KOPT-K1 (cell line): ENCODE data around the gene SARS1.

Source experiments
- H3K27ac ChIP-seq: fragments of 200-600 bp; sonication (generic); 2 replicates; pipeline ENCODE4 v1.5.1; 2016; ENCODE audit warnings: antibody characterized with exemption, mild to moderate bottlenecking, low read depth, low read length; ENCODE audit not compliant: poor library complexity, severe bottlenecking
- H3K36me3 ChIP-seq: fragments of 200-600 bp; sonication (generic); 2 replicates; pipeline ENCODE4 v1.5.1; 2017; ENCODE audit warnings: antibody characterized with exemption, mild to moderate bottlenecking, low read length, moderate library complexity; ENCODE audit not compliant: insufficient read depth
- H3K9me3 ChIP-seq: fragments of 200-600 bp; sonication (generic); 2 replicates; pipeline ENCODE4 v1.5.1; 2017; ENCODE audit warnings: antibody characterized with exemption, low read length, mild to moderate bottlenecking; ENCODE audit not compliant: insufficient read depth, poor library complexity, severe bottlenecking

Gene SARS1

GRCh38 chr1:109267743-109268300 is 54.1 kb downstream of the SARS1 start:
- Histone ChIP-seq H3K36me3 (no peaks in the 10 kb centered on the region), H3K9me3 (no peaks in the 10 kb centered on the region)

DNA sequence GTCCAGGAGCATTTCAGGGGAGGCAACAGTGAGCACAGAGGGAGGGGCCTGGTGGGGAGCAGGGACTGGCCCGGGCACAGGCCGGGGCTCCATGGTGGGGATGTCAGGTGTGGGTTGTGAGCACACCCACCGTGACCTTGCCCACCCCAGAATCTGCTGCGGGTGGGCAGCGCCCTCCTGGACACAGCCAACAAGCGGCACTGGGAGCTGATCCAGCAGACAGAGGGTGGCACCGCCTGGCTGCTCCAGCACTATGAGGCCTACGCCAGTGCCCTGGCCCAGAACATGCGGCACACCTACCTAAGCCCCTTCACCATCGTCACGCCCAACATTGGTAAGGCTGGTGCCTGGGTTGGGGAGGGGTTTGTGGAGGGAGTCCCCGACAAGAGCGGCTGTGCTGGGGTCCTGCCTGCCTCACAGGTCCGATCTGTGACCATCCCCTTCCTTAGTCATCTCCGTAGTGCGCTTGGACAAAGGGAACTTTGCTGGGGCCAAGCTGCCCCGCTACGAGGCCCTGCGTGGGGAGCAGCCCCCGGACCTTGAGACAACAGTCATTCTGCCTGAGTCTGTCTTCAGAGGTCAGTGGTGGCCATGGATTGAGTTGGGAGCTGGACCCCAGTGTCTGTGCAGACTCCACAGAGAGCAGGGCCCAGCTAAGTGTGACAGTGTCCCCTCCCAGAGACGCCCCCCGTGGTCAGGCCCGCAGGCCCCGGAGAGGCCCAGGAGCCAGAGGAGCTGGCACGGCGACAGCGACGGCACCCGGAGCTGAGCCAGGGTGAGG is 54.9 kb downstream of the SARS1 start:
- H3K27ac ChIP-seq = no peak overlapping the region
- no peaks in the 10 kb centered on the region for H3K9me3 ChIP-seq
- no peaks in the 10 kb centered on the region for H3K36me3 ChIP-seq

More at GRCh38 chr1:109267743-109268300, 54.1 kb downstream of the SARS1 start:
- H3K27ac ChIP-seq = no peak overlapping the region

DNA sequence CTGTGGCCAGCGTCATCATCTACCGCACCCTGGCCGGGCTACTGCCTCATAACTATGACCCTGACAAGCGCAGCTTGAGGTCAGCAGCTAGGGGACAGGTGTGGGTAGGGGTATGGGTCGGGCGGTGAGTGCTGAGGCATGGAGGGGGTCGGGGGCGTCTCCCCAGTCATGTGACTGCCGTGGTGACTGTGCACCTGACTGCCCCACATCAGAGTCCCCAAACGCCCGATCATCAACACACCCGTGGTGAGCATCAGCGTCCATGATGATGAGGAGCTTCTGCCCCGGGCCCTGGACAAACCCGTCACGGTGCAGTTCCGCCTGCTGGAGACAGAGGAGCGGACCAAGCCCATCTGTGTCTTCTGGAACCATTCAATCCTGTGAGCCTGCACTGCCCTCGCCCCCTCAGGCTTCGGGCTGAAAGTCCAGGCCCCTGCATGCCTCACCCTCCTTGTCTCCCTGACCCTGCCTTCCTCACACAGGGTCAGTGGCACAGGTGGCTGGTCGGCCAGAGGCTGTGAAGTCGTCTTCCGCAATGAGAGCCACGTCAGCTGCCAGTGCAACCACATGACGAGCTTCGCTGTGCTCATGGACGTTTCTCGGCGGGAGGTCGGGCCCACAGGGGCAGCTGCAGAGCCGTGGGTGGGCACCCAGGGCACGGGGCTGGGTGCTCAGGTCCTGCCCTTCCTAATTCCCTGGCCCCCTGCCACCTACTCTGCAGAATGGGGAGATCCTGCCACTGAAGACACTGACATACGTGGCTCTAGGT is 55.7 kb downstream of the SARS1 start:
- H3K36me3 ChIP-seq = no peaks in the 10 kb centered on the region
- no peaks in the 10 kb centered on the region for H3K9me3 ChIP-seq
- H3K27ac ChIP-seq = no peak overlapping the region

DNA sequence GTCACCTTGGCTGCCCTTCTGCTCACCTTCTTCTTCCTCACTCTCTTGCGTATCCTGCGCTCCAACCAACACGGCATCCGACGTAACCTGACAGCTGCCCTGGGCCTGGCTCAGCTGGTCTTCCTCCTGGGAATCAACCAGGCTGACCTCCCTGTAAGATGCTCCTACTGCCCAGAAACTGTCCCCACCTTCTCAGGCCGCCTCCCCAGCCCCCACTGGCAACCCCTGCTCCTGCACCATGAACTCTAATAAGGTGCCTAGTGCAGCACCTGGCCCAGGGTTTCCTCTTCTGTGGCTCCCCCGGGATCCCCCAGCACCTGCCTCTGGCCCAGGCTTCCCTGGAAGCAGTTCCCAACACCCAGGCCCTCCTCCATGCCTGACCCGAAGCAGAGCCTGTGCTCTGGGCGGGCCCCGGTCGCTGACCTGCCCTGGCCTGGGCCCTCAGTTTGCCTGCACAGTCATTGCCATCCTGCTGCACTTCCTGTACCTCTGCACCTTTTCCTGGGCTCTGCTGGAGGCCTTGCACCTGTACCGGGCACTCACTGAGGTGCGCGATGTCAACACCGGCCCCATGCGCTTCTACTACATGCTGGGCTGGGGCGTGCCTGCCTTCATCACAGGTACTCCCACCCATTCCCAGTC is 56.4 kb downstream of the SARS1 start:
- Histone ChIP-seq H3K36me3 (no peaks in the 10 kb centered on the region), H3K9me3 (no peaks in the 10 kb centered on the region), H3K27ac (no peak overlapping the region)

DNA sequence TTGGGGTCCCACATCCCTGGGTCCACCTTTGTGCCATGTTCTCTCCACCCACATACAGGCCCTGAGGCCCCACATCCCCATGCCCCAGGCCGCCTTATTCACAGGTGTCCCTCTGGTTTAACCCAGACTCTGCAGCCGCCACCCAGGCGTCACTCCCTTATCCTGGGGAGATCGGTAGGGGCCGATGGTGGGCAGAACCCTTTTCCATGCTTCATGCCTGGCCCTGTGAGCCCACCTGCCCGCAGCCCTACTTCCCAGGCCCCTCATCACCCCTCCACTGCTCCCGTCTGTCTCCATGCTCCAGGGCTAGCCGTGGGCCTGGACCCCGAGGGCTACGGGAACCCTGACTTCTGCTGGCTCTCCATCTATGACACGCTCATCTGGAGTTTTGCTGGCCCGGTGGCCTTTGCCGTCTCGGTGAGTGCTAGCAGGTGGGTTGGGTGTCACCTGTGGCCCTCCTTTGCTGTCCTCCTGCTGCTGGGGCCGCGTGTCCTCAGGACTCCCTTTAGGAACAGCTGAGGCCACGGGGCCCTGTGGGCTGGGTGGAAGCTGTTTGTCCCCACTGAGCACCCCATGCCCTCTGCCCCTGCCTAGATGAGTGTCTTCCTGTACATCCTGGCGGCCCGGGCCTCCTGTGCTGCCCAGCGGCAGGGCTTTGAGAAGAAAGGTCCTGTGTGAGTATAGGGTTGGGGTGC is 57.1 kb downstream of the SARS1 start:
- no peak overlapping the region for H3K27ac ChIP-seq
- no peaks in the 10 kb centered on the region for H3K9me3 ChIP-seq
- H3K36me3 ChIP-seq = no peaks in the 10 kb centered on the region

DNA sequence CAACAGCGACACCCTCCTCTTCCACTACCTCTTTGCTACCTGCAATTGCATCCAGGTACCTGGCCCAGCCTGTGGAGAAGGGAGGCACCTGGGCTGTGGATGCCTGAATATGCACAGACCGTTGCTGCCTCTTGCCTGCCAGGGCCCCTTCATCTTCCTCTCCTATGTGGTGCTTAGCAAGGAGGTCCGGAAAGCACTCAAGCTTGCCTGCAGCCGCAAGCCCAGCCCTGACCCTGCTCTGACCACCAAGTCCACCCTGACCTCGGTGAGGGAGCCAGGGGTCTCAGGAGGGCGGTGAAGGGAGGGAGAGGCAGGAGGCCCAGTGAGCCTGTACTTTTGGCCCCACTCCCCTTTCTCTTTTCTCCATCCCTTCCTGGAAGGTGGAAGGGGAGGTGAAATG is 57.7 kb downstream of the SARS1 start:
- no peaks in the 10 kb centered on the region for H3K9me3 ChIP-seq
- H3K27ac ChIP-seq = no peak overlapping the region
- H3K36me3 ChIP-seq = no peaks in the 10 kb centered on the region

DNA sequence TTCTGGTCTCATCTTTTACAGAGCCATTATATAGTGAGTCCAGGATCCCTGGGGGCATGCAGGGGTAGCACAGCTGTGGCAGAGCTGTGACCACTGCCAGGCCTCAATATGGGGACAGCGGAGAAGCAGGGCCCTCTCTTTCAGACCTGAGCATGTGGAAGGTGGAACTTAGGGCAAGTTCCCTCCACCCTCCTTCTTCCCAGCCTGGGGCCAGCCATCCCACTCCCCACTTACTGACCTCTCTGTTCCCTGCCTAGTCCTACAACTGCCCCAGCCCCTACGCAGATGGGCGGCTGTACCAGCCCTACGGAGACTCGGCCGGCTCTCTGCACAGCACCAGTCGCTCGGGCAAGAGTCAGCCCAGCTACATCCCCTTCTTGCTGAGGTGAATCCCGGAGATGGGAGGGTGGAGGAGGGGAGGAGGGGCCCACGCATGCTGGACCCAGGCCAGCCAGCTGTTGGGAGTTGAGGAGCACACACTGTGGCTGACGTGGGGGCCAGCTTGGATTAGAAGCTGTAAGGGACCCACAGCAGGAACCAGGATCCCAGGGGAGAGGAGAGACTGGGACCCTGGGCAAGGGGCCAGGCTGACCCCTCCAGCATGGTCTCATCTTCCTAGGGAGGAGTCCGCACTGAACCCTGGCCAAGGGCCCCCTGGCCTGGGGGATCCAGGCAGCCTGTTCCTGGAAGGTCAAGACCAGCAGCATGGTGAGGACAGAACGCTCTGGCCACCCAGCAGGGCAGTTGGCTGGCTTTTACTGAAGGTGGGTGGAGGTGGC is 58.5 kb downstream of the SARS1 start:
- no peak overlapping the region for H3K27ac ChIP-seq
- H3K36me3 ChIP-seq = no peaks in the 10 kb centered on the region
- no peaks in the 10 kb centered on the region for H3K9me3 ChIP-seq

GRCh38 chr1:109272831-109273547 is 59.3 kb downstream of the SARS1 start:
- no peak overlapping the region for H3K27ac ChIP-seq

GRCh38 chr1:109273570-109274288 is 60.0 kb downstream of the SARS1 start:
- H3K9me3 ChIP-seq = no peaks in the 10 kb centered on the region
- no peak overlapping the region for H3K27ac ChIP-seq
- H3K36me3 ChIP-seq = peaks cover 13% of the 10 kb centered on the region

More at GRCh38 chr1:109272831-109273547, 59.3 kb downstream of the SARS1 start:
- Histone ChIP-seq H3K36me3 (peaks cover 5% of the 10 kb centered on the region; the same call in 1 of the 2 replicates), H3K9me3 (no peaks in the 10 kb centered on the region)

DNA sequence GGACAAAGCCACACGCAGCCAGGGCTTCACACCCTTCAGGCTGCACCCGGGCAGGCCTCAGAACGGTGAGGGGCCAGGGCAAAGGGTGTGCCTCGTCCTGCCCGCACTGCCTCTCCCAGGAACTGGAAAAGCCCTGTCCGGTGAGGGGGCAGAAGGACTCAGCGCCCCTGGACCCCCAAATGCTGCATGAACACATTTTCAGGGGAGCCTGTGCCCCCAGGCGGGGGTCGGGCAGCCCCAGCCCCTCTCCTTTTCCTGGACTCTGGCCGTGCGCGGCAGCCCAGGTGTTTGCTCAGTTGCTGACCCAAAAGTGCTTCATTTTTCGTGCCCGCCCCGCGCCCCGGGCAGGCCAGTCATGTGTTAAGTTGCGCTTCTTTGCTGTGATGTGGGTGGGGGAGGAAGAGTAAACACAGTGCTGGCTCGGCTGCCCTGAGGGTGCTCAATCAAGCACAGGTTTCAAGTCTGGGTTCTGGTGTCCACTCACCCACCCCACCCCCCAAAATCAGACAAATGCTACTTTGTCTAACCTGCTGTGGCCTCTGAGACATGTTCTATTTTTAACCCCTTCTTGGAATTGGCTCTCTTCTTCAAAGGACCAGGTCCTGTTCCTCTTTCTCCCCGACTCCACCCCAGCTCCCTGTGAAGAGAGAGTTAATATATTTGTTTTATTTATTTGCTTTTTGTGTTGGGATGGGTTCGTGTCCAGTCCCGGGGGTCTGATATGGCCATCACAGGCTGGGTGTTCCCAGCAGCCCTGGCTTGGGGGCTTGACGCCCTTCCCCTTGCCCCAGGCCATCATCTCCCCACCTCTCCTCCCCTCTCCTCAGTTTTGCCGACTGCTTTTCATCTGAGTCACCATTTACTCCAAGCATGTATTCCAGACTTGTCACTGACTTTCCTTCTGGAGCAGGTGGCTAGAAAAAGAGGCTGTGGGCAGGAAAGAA is 61.1 kb downstream of the SARS1 start:
- Histone ChIP-seq H3K9me3 (no peaks in the 10 kb centered on the region), H3K36me3 (peaks cover 23% of the 10 kb centered on the region), H3K27ac (no peak overlapping the region)

DNA sequence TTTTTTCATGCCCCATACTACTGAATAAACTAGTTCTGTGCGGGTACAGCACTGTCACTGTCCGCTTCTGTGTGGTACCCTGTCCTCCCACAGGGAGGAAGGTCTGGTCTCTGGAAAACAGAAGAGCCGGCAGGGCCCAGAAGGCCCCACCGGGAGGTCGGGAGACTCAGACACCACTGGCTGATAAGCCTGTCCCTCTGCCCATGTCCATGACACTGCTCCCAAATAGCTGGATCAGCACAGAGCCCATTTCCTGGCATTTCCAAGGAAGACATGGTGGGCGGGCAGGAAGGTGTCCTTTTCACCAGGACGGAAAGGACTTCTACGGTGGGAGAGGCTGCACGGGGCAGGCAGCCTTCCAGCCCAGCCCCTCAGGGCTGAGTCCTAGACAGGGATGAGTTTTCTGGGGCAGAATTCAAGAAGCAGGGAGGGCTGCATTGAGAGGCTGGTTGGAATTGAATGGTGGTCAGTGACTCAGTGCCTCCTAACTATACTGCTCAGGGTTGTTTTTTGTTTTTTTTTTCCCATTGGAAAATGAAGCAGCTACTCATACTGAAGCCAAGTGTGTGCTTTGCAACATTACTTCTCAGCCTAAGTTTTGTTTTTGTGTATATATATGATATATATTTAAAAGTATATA is 62.1 kb downstream of the SARS1 start:
- Histone ChIP-seq H3K36me3 (peaks cover 34% of the 10 kb centered on the region), H3K27ac (no peak overlapping the region)

More for the DNA sequence above, 62.1 kb downstream of the SARS1 start:
- H3K9me3 ChIP-seq = no peaks in the 10 kb centered on the region
